Gastrocnemius medialis (tissue), 4 donors: ENCODE measurements around the gene SLC9A5. TPM values are rescaled to one million over a fixed set of nuclear protein-coding genes. Genes with fewer than 3 reads are reported as not detected.

Experiments
- ATAC-seq, 2 donors: fragments of 150-250 bp; one replicate each; pipeline ENCODE4 v1.9.1; 2016
- DNase-seq, 2 donors: peaks; one replicate each; pipeline ENCODE4 v3.0.0-alpha.2; 2019
- H3K27ac ChIP-seq, 4 donors: fragments of 200-600 bp; sonication (generic); 1 replicate in 1 of 4; 2 replicates in 3 of 4; pipeline ENCODE4 v1.5.1; 2016 to 2018; ENCODE audit warnings: mild to moderate bottlenecking in 2 of 4, moderate library complexity in 1 of 4
- H3K27me3 ChIP-seq, 3 donors: fragments of 200-600 bp; sonication (generic) in 2 of 3; 1 replicate in 1 of 3; 2 replicates in 2 of 3; pipeline versions ENCODE4 v1.5.1 to v1.6.0; 2016 to 2019; ENCODE audit warnings: mild to moderate bottlenecking in 1 of 3, moderate library complexity in 1 of 3
- H3K36me3 ChIP-seq, 2 donors: fragments of 200-600 bp; sonication (generic) in 1 of 2; one replicate each; pipeline ENCODE4 v1.5.1; 2017 to 2018
- H3K4me1 ChIP-seq, 2 donors: fragments of 200-600 bp; sonication (generic) in 1 of 2; one replicate each; pipeline ENCODE4 v1.5.1; 2016 to 2017; ENCODE audit warnings: mild to moderate bottlenecking in 2 of 2
- H3K4me3 ChIP-seq, 4 donors: fragments of 200-600 bp; sonication (generic) in 3 of 4; 1 replicate in 1 of 4; 2 replicates in 3 of 4; pipeline ENCODE4 v1.5.1; 2016 to 2019; ENCODE audit warnings: mild to moderate bottlenecking in 2 of 4
- H3K9me3 ChIP-seq, 3 donors: fragments of 200-600 bp; sonication (generic) in 2 of 3; 1 replicate in 1 of 3; 2 replicates in 2 of 3; pipeline ENCODE4 v1.5.1; 2016 to 2019
- POLR2A ChIP-seq, 2 donors: fragments of 450-650 bp; IDR thresholded peaks; one replicate each; pipeline ENCODE4 v1.6.1; 2017; ENCODE audit warnings: antibody characterized with exemption in 2 of 2, mild to moderate bottlenecking in 2 of 2, moderate library complexity in 2 of 2
- in situ Hi-C, 4 donors: fragments of 200-750 bp; cut with MboI; loops; one replicate each; pipeline versions ENCODE4 v1.15.0 to v1.8.0; 2017; ENCODE audit warnings: low sequenced_read_pairs in 4 of 4
- intact Hi-C: fragments of 100-400 bp; cut with DNase I; formaldehyde crosslinking; loops from one replicate; pipeline ENCODE4 v1.15.1; 2023; ENCODE audit warnings: low total_unique reads
- total RNA-seq, 4 donors: library from RNA; depleted of rRNA; stranded (reverse); fragments of >200 nt; gene quantifications; one replicate each; pipeline versions ENCODE4 v1.1.0 to v1.2.3, GENCODE V29; 2016
- TF ChIP-seq, protein P1 (sequence below), 5 experiments: fragments of 450-650 bp in 3 of 5; fragments of 200-600 bp in 2 of 5; sonication (generic) in 2 of 5; IDR thresholded peaks in 4 of 5; conservative IDR thresholded peaks in 1 of 5; 1 replicate in 4 of 5; 2 replicates in 1 of 5; pipeline ENCODE4 v1.5.1; 2016 to 2019; ENCODE audit warnings: antibody characterized with exemption in 5 of 5, mild to moderate bottlenecking in 3 of 5, moderate library complexity in 3 of 5

Gene SLC9A5, protein sequence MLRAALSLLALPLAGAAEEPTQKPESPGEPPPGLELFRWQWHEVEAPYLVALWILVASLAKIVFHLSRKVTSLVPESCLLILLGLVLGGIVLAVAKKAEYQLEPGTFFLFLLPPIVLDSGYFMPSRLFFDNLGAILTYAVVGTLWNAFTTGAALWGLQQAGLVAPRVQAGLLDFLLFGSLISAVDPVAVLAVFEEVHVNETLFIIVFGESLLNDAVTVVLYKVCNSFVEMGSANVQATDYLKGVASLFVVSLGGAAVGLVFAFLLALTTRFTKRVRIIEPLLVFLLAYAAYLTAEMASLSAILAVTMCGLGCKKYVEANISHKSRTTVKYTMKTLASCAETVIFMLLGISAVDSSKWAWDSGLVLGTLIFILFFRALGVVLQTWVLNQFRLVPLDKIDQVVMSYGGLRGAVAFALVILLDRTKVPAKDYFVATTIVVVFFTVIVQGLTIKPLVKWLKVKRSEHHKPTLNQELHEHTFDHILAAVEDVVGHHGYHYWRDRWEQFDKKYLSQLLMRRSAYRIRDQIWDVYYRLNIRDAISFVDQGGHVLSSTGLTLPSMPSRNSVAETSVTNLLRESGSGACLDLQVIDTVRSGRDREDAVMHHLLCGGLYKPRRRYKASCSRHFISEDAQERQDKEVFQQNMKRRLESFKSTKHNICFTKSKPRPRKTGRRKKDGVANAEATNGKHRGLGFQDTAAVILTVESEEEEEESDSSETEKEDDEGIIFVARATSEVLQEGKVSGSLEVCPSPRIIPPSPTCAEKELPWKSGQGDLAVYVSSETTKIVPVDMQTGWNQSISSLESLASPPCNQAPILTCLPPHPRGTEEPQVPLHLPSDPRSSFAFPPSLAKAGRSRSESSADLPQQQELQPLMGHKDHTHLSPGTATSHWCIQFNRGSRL
- 1 to 10 TPM in 3 of 4 donors, under 1 TPM in 1; 0.61 to 2.0 (median 1.2) TPM for total RNA-seq

GRCh38 chr16:67248401-67249177, at the start of gene SLC9A5:
Gene SLC9A5, plus strand, starts transcription at chr16:67248979. Its CDS starts 36 bp downstream, at chr16:67249015.
- DNase-seq (peak in 1 of 2 donors; percentile 60), ATAC-seq (no peak)
- Histone ChIP-seq H3K36me3 (no peaks in the 10 kb centered on the region), H3K4me1 (peaks cover 44% of the 10 kb centered on the region in 2 donors), H3K27me3 (no peaks in the 10 kb centered on the region), H3K4me3 (peak within 1 kb of the TSS; percentile 68 to 93 (median 88)), H3K27ac (peak within 1 kb of the TSS; percentile 94 to 99 (median 98)), H3K9me3 (no peaks in the 10 kb centered on the region)
- intact Hi-C loops (loop anchor here (5.0 kb wide), 3 partner anchors 86 to 824 kb away; partner anchors contain the start of gene HSF4), in situ Hi-C loops (no loop called here)
- peak; percentile 60 to 79 for TF ChIP-seq POLR2A (IDR thresholded peaks at IDR 0.05)
- TF ChIP-seq, protein P1, sequence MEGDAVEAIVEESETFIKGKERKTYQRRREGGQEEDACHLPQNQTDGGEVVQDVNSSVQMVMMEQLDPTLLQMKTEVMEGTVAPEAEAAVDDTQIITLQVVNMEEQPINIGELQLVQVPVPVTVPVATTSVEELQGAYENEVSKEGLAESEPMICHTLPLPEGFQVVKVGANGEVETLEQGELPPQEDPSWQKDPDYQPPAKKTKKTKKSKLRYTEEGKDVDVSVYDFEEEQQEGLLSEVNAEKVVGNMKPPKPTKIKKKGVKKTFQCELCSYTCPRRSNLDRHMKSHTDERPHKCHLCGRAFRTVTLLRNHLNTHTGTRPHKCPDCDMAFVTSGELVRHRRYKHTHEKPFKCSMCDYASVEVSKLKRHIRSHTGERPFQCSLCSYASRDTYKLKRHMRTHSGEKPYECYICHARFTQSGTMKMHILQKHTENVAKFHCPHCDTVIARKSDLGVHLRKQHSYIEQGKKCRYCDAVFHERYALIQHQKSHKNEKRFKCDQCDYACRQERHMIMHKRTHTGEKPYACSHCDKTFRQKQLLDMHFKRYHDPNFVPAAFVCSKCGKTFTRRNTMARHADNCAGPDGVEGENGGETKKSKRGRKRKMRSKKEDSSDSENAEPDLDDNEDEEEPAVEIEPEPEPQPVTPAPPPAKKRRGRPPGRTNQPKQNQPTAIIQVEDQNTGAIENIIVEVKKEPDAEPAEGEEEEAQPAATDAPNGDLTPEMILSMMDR (IDR thresholded peaks at IDR 0.05 in 4 of 5, conservative IDR thresholded peaks at IDR 0.05 in 1 of 5), result peak in 2 of 5 experiments; percentile 35 to 51

DNA sequence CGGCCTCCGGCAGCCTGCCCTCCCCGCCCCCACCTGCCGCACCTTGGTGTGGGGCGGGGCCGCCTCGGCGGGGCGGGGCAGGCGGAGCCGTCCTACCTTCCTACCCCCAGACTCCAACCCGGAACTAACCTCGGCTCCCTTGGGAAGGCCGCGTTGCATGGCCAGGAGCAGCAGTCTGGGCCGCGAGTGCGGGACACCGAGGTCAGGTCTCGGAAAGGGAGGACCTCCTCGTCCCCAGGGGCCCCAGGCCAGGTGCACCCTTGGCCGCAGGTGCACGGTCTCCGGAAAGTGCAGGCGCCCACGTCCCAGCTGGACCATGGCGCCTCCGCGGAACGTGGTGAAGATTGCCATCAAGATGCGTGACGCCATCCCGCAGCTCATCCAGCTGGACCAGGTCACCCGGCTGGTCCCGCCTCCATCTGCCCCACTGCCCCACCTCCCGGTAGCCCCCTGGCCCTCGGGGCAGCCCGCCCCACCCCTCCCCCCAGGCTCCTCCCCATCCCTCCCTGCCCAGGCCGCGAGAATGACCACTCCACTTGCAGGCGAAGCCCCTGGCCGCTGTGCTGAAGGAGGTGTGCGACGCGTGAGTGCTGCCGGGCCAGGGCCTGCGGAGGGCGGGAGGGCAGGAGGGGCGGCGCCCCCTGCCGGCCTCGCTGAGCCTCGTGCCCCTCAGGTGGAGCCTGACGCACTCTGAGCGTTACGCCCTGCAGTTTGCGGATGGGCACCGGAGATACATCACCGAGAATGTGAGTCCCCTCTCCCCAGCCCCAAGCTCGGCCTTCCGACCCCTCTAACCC, 49.6 kb upstream of the SLC9A5 start, which contains the start of gene ELMO3:
Gene ELMO3 (plus strand): TSS at position 121 of the 797 bp plus-strand sequence. CDS start 196 bp downstream, at position 317.
- Histone ChIP-seq H3K9me3 (no peaks in the 10 kb centered on the region), H3K4me3 (no peak within 1 kb of the TSS), H3K27ac (peak within 1 kb of the TSS in 1 of 4 donors; percentile 27), H3K4me1 (peaks cover 0 to 11% of the 10 kb centered on the region in 2 donors), H3K27me3 (no peaks in the 10 kb centered on the region), H3K36me3 (peaks cover 3 to 54% of the 10 kb centered on the region in 2 donors)
- ATAC-seq, result peak in 1 of 2 donors; percentile 11
- intact Hi-C loops, result no loop called here
- in situ Hi-C loops, result no loop called here
- DNase-seq, result peak in 1 of 2 donors; percentile 16
- no peak for TF ChIP-seq POLR2A (IDR thresholded peaks at IDR 0.05)
- TF ChIP-seq, protein P1 (IDR thresholded peaks at IDR 0.05 in 4 of 5, conservative IDR thresholded peaks at IDR 0.05 in 1 of 5), result peak in 2 of 5 experiments; percentile 24 to 34

DNA sequence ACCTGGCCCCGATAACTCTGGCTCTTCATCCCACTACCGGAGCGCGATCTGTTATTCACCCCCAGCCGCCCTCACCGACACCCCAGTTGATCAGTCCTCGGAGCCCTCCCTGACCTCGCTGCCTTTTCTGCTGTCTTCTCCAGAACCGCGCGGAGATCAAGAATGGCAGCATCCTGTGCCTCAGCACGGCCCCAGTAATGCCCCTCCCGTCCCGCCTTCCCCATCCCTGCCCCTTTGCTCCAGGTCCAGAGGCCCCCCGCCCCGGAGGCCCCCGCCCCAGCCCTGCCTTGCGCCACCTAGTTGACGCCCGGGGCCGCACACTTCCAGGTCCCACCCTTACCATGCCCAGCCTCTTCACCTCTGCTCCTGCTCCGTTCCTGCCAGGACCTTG, 49.0 kb upstream of the SLC9A5 start:
- no peak overlapping the region for H3K27ac ChIP-seq
- ATAC-seq (no peak), DNase-seq (peak in 1 of 2 donors; percentile 16)
- in situ Hi-C loops (no loop called here), intact Hi-C loops (no loop called here)
- H3K9me3 ChIP-seq, result no peaks in the 10 kb centered on the region
- peaks cover 0 to 9% of the 10 kb centered on the region in 2 donors for H3K4me1 ChIP-seq
- H3K27me3 ChIP-seq, result no peaks in the 10 kb centered on the region
- H3K36me3 ChIP-seq, result peaks cover 3 to 49% of the 10 kb centered on the region in 2 donors
- H3K4me3 ChIP-seq, result no peak overlapping the region
- TF ChIP-seq POLR2A (IDR thresholded peaks at IDR 0.05), result no peak
- TF ChIP-seq, protein P1 (IDR thresholded peaks at IDR 0.05 in 4 of 5, conservative IDR thresholded peaks at IDR 0.05 in 1 of 5), result no peak
